K562 (cell line): Measurements from ENCODE around the gene LRRC8E. TPM values are rescaled to one million over a fixed set of nuclear protein-coding genes. Genes with fewer than 3 reads are reported as not detected.

ENCODE experiments used
- ATAC-seq: fragments of 200-7000 bp; cut with Tn5 transposase; 3 replicates; pipeline ENCODE4 v1.9.1; 2020; ENCODE audit warnings: moderate library complexity
- BruUV-seq: library from RNA; stranded (reverse); fragments of 400-500 nt; replicated peaks from 2 replicates; lab custom pipeline; 2021; lab: Mats Ljungman, UMichigan
- CTCF ChIA-PET: fragments of 300-600 bp; formaldehyde crosslinking; extraction: SDS; loops from one replicate; lab custom pipeline; 2021; ENCODE audit warnings: low intra/inter-chr PET ratio; lab: Yijun Ruan, JAX
- POLR2A ChIA-PET: fragments of 300-600, 350-650 bp; sonication (Branson Sonifier 250); formaldehyde crosslinking; extraction: SDS; loops from one replicate; lab custom pipeline; 2021; ENCODE audit warnings: antibody characterized with exemption, inconsistent platforms; lab: Yijun Ruan, JAX
- DNase-seq, 4 experiments: peaks; one replicate each; pipeline versions ENCODE4 v3.0.0 to v3.0.0-alpha.2; 2011 to 2018; ENCODE audit warnings: low spot score in 3 of 4, mixed read lengths in 3 of 4; ENCODE audit errors: extremely low read depth in 1 of 4
- FAIRE-seq: peaks from 2 replicates; lab custom pipeline; 2011; peaks lifted over from hg19 to GRCh38; lab: Jason Lieb, UNC
- H2AFZ ChIP-seq: 2 replicates; pipeline ENCODE4 v1.6.0; 2011; ENCODE audit warnings: low read depth, low read length, control low read depth, inconsistent platforms
- H3K27ac ChIP-seq: fragments of 200-600 bp; 3 replicates; pipeline ENCODE4 v1.8.0; 2011; ENCODE audit warnings: low read depth, mild to moderate bottlenecking, control low read depth, inconsistent platforms, low read length, moderate library complexity, mixed read lengths; ENCODE audit errors: extremely low read depth
- H3K27me3 ChIP-seq, 2 experiments: fragments of 300-600 bp in 1 of 2; 2 replicates in 1 of 2; 3 replicates in 1 of 2; pipeline versions ENCODE4 v1.6.0 to v1.8.0; 2011; ENCODE audit warnings: inconsistent platforms in 2 of 2, low read length in 2 of 2, mild to moderate bottlenecking in 1 of 2, mixed read lengths in 1 of 2, moderate library complexity in 1 of 2; ENCODE audit not compliant: control insufficient read depth in 2 of 2, insufficient read depth in 2 of 2
- H3K36me3 ChIP-seq: fragments of 300-600 bp; 3 replicates; pipeline ENCODE4 v1.8.0; 2011; ENCODE audit warnings: mild to moderate bottlenecking, low read length, inconsistent platforms; ENCODE audit not compliant: control insufficient read depth, insufficient read depth
- H3K4me1 ChIP-seq, 2 experiments: fragments of 200-600 bp in 1 of 2; replicated peaks in 1 of 2; 2 replicates in 1 of 2; 3 replicates in 1 of 2; pipeline versions ENCODE4 v1.5.1 to v1.8.0; 2011; ENCODE audit warnings: inconsistent platforms in 2 of 2, low read length in 2 of 2, mild to moderate bottlenecking in 1 of 2, mixed read lengths in 1 of 2, moderate library complexity in 1 of 2; ENCODE audit not compliant: control insufficient read depth in 2 of 2, insufficient read depth in 2 of 2
- H3K4me2 ChIP-seq: 2 replicates; pipeline ENCODE4 v1.6.1; 2011; ENCODE audit warnings: low read length, control low read depth, inconsistent platforms, mixed read lengths; ENCODE audit not compliant: insufficient read depth
- H3K4me3 ChIP-seq: fragments of 200-600 bp; sonication (generic), shearing (Covaris generic); 2 replicates; pipeline ENCODE4 v1.5.1; 2016; ENCODE audit warnings: control low read depth, inconsistent platforms
- H3K79me2 ChIP-seq: fragments of 200-600 bp; 3 replicates; pipeline ENCODE4 v1.8.0; 2011; ENCODE audit warnings: low read length, inconsistent platforms; ENCODE audit not compliant: control insufficient read depth, insufficient read depth
- H3K9ac ChIP-seq, 2 experiments: 2 replicates each; pipeline versions ENCODE4 v1.6.0 to v1.6.1; 2011; ENCODE audit warnings: low read depth in 2 of 2, low read length in 2 of 2, control low read depth in 1 of 2, inconsistent platforms in 1 of 2, mild to moderate bottlenecking in 1 of 2, mixed read lengths in 1 of 2; ENCODE audit not compliant: insufficient read depth in 1 of 2
- H3K9me1 ChIP-seq: one replicate; pipeline ENCODE4 v1.6.0; 2011; ENCODE audit warnings: inconsistent platforms, mild to moderate bottlenecking, low read length, moderate library complexity; ENCODE audit not compliant: control insufficient read depth, insufficient read depth
- H3K9me3 ChIP-seq: replicated peaks from 2 replicates; pipeline ENCODE4 v1.5.1; 2011; ENCODE audit warnings: low read depth, low read length, inconsistent platforms; ENCODE audit not compliant: control insufficient read depth, insufficient read depth
- H4K20me1 ChIP-seq: replicated peaks from 2 replicates; pipeline ENCODE4 v1.6.1; 2011; ENCODE audit warnings: low read length, inconsistent platforms, mixed read lengths; ENCODE audit not compliant: control insufficient read depth, insufficient read depth
- ATF1 ChIP-seq, 2 experiments: fragments of 450-650 bp in 1 of 2; IDR thresholded peaks; 2 replicates each; pipeline ENCODE4 v1.6.1; 2016; ENCODE audit warnings: missing compliant biosample characterization in 1 of 2, missing genetic modification characterization in 1 of 2
- BHLHE40 ChIP-seq: IDR thresholded peaks from 2 replicates; pipeline ENCODE4 v1.6.1; 2011; ENCODE audit warnings: low read length, improper control_type of control experiment
- E2F1 ChIP-seq: sonication (generic); formaldehyde crosslinking; IDR thresholded peaks from 2 replicates; pipeline ENCODE4 v1.8.1; 2023; ENCODE audit warnings: mild to moderate bottlenecking, missing genetic modification reagents, moderate library complexity
- FOXP4 ChIP-seq: sonication (generic); formaldehyde crosslinking; IDR thresholded peaks from 2 replicates; pipeline ENCODE4 v1.8.0; 2022; ENCODE audit warnings: mild to moderate bottlenecking, missing genetic modification reagents, borderline replicate concordance
- FUS ChIP-seq: fragments of 200-400 bp; formaldehyde crosslinking; optimal IDR thresholded peaks from 2 replicates; pipeline ENCODE3; 2017; ENCODE audit warnings: low read depth, low read length
- MLLT1 ChIP-seq, 2 experiments: fragments of 450-650 bp; IDR thresholded peaks; 2 replicates each; pipeline ENCODE4 v1.6.1; 2016
- NBN ChIP-seq: fragments of 450-650 bp; IDR thresholded peaks from 2 replicates; pipeline ENCODE4 v1.6.1; 2016; ENCODE audit warnings: low read depth, mild to moderate bottlenecking
- NR1H2 ChIP-seq: sonication (generic); formaldehyde crosslinking; IDR thresholded peaks from 2 replicates; pipeline ENCODE4 v1.4.0; 2020; ENCODE audit warnings: mild to moderate bottlenecking, missing genetic modification reagents
- PHF8 ChIP-seq: fragments of 200-600 bp; sonication (generic); IDR thresholded peaks from 2 replicates; pipeline ENCODE4 v1.6.1; 2012; ENCODE audit warnings: mixed run types, mild to moderate bottlenecking, inconsistent platforms, low read length, moderate library complexity, borderline replicate concordance
- SIN3A ChIP-seq, 2 experiments: fragments of 150-350 bp in 1 of 2; IDR thresholded peaks; 2 replicates each; pipeline ENCODE4 v1.6.1; 2011 to 2016; ENCODE audit warnings: borderline replicate concordance in 2 of 2, low read depth in 2 of 2, low read length in 2 of 2, mild to moderate bottlenecking in 2 of 2, moderate library complexity in 2 of 2; ENCODE audit not compliant: control insufficient read depth in 1 of 2
- SMAD2 ChIP-seq: fragments of 150-350 bp; IDR thresholded peaks from 2 replicates; pipeline ENCODE4 v1.6.1; 2014; ENCODE audit warnings: low read depth, mild to moderate bottlenecking, low read length
- SMAD4 ChIP-seq: fragments of 250-450 bp; sonication (Bioruptor Pico); conservative IDR thresholded peaks from 2 replicates; pipeline ENCODE4 v1.8.0; 2021; ENCODE audit warnings: inconsistent platforms, mild to moderate bottlenecking, moderate library complexity
- TAF1 ChIP-seq: IDR thresholded peaks from 2 replicates; pipeline ENCODE4 v1.6.1; 2011; ENCODE audit warnings: mild to moderate bottlenecking, low read length, moderate library complexity; ENCODE audit not compliant: insufficient read depth, control insufficient read depth, severe bottlenecking; ENCODE audit errors: extremely low read depth
- ZNF561 ChIP-seq: fragments of 450-650 bp; formaldehyde crosslinking; conservative IDR thresholded peaks from 2 replicates; pipeline ENCODE4 v1.4.0; 2020; ENCODE audit warnings: mild to moderate bottlenecking, moderate library complexity
- WGBS: fragments of 100-300 bp; shearing (Covaris generic); methylation state at CpG from one replicate; pipeline ENCODE4 v1.1.6; 2016; ENCODE audit warnings: low coverage, mixed read lengths; ENCODE audit not compliant: insufficient coverage; ENCODE audit errors: missing lambda C conversion rate; 5-methylcytosine and 5-hydroxymethylcytosine counted together
- in situ Hi-C: fragments of 300-500 bp; cut with MboI; formaldehyde crosslinking; loops from 4 replicates; pipeline ENCODE4 v1.15.0; 2018; ENCODE audit warnings: inconsistent platforms, mixed read lengths
- intact Hi-C: fragments of 100-400 bp; cut with micrococcal nuclease; formaldehyde crosslinking; loops from 2 replicates; pipeline ENCODE4 v1.14.2; 2022
- polyA plus RNA-seq, 8 experiments: library from polyadenylated mRNA; depleted of rRNA in 4 of 8; stranded (reverse) in 5 of 8; unstranded in 3 of 8; fragments of >200 nt; fragmentation: Nextera tagmentation in 2 of 8; fragmentation: Illumina TruSeq in 1 of 8; extraction: Ambion mirVana in 2 of 8; extraction: Trizol in 1 of 8; gene quantifications; 2 replicates each; pipeline versions ENCODE4 v1.2.1 to v1.2.3, GENCODE V29; 2011 to 2014; ENCODE audit warnings: inconsistent platforms in 1 of 8, missing spikeins in 1 of 8
- total RNA-seq, 7 experiments: library from RNA; depleted of rRNA in 6 of 7; stranded (reverse); fragments of >200 nt in 6 of 7; fragmentation: Illumina TruSeq in 2 of 7; extraction: Trizol in 2 of 7; gene quantifications; 2 replicates each; pipeline versions ENCODE4 v1.2.1 to v1.2.3, GENCODE V29; 2011 to 2021; ENCODE audit warnings: low replicate concordance in 1 of 7

LRRC8E gene
- total and polyA plus RNA-seq, 9 of the 15 experiments (the other 6 are each of a cell fraction or from before 2014, with no cell fraction given) = 0.08 to 5.7 (median 3.5) TPM; not detected in 1

GRCh38 chr19:7904074-7905020, 16.0 kb downstream of the LRRC8E start:
- Histone ChIP-seq H3K79me2 (peaks cover 57% of the 10 kb centered on the region), H3K27me3 (no peaks in the 10 kb centered on the region), H3K36me3 (peaks cover 40% of the 10 kb centered on the region; the same call in 2 of the 3 replicates), H4K20me1 (no peaks in the 10 kb centered on the region), H3K4me1 (peaks cover 13 to 73% of the 10 kb centered on the region in 2 experiments; a peak in 4 of 5 replicates), H2AFZ (peak overlapping the region; percentile 93), H3K27ac (peak overlapping the region; percentile 95), H3K4me2 (peak overlapping the region; percentile 96), H3K9me1 (peaks cover 7% of the 10 kb centered on the region), H3K9me3 (no peaks in the 10 kb centered on the region), H3K9ac (peak overlapping the region; percentile 95 to 96), H3K4me3 (peak overlapping the region; percentile 96)
- ChIA-PET CTCF (interaction anchor here (0.7 kb wide), 1 partner anchor 52 kb away, joined by 3 read pairs; no protein-coding TSS in a partner anchor), POLR2A (interaction anchor here (0.6 to 5.3 kb wide), 8 partner anchors 11 to 298 kb away, joined by 3 to 72 read pairs (median 4); partner anchors contain the start of genes LRRC8E, SNAPC2 and TGFBR3L)
- in situ Hi-C loops (no loop called here), intact Hi-C loops (no loop called here)
- FAIRE-seq (peak; percentile 70), DNase-seq (peak; percentile 59 to 89 (median 86)), ATAC-seq (peak; percentile 54)
- BruUV-seq = TSS peak; percentile 43
- 5% methylated on average over 33 of the region's 68 CpGs for WGBS
- no peak for TF ChIP-seq MLLT1 (IDR thresholded peaks at IDR 0.05)
- TF ChIP-seq SMAD2 = no peak
- TF ChIP-seq NBN = no peak
- 0 out of 2 replicates have a peak, but pooled peaks have one; percentile 65 for TF ChIP-seq FOXP4 (CRISPR knock-in tag)
- peak; percentile 43; the same call in 1 of the 2 replicates for TF ChIP-seq BHLHE40
- TF ChIP-seq SIN3A (IDR thresholded peaks at IDR 0.05; ENCODE audit: borderline replicate concordance in 2 of 2, control insufficient read depth in 1 of 2, low read depth in 2 of 2, low read length in 2 of 2) = peak; percentile 71 to 73; a peak in 2 of 4 replicates
- peak; percentile 46; the same call in 1 of the 2 replicates for TF ChIP-seq PHF8
- TF ChIP-seq E2F1 (CRISPR knock-in tag) = no peak
- TF ChIP-seq SMAD4 = no peak; the same call in 1 of the 2 replicates
- no peak for TF ChIP-seq FUS
- TF ChIP-seq NR1H2 (CRISPR knock-in tag) = no peak
- TF ChIP-seq ZNF561 (CRISPR knock-in tag) = no peak
- peak; percentile 7 for TF ChIP-seq TAF1
- no peak for TF ChIP-seq ATF1 (CRISPR knock-in tag; IDR thresholded peaks at IDR 0.05)
- TF ChIP-seq ATF1 (tag; IDR thresholded peaks at IDR 0.05) = no peak
